HG02973 (cell line): Measurements from ENCODE around the gene NQO1.

Source experiments
- ATAC-seq: cut with Tn5 transposase; IDR thresholded peaks from one replicate; pipeline ENCODE4 v1.9.1; 2021; ENCODE audit warnings: moderate library complexity; ENCODE audit not compliant: unreplicated experiment

The NQO1 gene

DNA sequence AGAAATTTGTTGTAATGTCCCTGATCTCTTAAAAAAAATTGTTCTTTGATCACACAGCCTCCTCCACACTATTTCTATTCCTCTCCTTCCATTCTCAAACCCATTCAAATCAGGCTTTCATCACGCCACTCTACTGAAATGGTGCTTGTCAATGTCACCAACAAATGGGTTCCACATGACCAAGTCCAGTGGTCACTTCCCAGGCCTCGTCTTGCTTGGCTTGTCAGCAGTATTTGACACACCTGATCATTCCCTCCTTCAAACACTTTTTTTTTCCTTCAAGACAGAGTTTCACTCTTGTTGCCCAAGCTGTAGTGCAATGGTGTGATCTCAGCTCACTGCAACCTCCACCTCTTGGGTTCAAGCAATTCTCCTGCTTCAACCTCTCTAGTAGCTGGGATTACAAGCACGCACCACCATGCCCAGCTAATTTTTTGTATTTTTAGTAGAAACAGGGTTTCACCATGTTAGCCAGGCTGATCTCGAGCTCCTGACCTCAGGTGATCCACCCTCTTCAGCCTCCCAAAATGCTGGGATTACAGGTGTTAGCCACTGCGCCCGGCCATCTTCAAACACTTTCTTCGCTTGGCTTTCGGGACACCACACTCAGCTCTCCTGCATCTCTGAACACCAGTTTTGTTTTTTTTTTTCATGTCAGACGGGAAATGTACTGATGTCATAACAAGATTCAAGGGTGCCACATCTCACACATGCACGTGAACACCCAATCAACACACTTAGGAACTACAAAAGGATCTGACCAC lies 18.3 kb downstream of the NQO1 start:
- no peak for ATAC-seq

- no peak for ATAC-seq
Measured at GRCh38 chr16:69706975-69707340, 19.4 kb downstream of the NQO1 start.

DNA sequence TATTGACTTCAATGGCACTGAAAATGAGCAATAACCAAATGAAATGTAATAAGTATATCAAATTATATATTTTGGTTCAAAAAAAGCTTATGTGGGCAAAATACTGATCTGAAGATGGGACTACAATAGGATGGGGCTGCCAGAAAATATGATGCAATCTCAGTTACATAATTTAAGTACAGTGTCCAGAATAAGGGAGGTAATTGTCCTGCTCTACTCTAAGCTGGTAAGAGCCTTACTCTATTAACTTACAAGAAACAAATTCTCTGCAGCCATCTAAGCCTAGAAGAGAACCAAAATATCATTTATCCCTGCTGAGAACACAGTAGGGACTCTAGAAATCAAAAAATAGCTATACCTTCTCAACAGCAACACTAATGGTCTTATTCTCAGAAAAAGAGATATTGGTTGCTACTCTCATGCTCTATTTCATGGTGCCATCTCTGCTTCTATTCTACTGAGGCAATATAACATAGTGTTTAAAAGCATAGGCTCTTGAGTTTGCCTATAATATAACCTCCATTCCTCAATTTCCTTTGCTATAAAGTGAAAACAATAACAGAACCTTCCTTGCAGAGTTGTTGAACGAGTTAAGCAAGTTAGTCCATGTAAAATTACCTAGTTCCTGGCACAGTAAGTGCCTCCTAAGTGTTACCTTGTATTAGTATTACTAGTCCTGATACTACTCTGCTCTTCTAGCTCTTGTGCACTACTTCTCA lies 19.9 kb downstream of the NQO1 start:
- ATAC-seq, result no peak

DNA sequence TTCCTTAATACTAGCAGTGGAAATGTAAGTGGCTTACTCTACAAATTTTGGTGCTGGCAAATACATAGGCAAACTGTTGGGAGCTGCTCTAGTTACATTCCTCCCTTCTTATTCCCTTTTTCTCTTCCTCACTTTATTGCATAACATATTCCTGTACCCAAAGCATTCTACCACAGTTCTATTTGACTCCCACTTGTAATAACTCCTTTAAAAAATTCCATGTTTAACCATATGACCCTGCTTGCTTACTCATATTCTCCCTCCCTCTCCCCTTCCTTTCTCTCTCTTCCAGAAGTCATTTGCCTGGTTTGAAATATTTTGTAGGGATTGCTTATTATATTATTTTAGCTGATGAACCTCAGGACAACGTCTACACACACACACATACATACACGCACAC lies 22.7 kb downstream of the NQO1 start:
- ATAC-seq, result no peak

DNA sequence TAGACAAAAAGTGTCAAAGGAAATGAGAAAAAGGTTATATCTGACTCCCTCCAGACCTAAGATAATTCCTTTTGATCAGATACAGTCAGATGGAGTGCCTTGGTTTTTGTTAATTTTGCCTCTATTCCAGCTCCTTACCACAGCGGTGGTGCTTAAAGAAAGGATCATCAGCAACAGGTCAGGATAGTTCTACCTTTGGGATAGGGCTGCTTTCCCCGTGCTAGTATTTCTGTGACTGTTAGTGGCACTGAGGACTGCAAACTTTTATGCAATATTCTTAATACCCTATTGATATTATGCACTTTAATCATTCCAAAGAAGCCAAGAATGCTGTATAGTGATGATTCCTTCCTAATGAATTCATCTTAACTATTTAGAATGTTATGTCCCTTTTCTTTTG lies 24.5 kb downstream of the NQO1 start:
- ATAC-seq, result no peak

GRCh38 chr16:69701452-69701851 lies 24.9 kb downstream of the NQO1 start:
- no peak for ATAC-seq

DNA sequence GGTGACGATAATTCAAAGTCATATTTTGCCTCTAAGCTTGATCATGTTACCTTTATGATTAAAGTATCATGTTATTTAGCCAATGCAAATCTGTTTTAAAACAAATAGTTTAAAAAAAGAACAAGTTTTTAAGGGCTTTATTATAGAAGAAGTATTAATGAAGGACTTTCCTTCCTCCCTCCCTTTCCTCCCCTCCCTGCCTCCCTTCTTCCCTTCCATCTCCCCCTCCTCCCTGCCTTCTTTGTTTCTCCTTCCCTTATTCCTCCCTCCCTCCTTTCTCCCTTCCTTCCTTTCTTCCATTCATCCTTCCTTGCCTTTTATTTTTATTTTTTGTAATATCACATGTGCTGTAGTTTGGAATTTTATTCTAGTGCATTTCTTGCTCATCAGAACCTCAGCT lies 26.4 kb downstream of the NQO1 start:
- no peak for ATAC-seq

- no peak for ATAC-seq
Measured at GRCh38 chr16:69698404-69698803, 28.0 kb downstream of the NQO1 start.

- ATAC-seq, result no peak
Measured at GRCh38 chr16:69693916-69694315, 32.4 kb downstream of the NQO1 start.

- ATAC-seq, result no peak
Measured at GRCh38 chr16:69691980-69692911, 34.1 kb downstream of the NQO1 start.

DNA sequence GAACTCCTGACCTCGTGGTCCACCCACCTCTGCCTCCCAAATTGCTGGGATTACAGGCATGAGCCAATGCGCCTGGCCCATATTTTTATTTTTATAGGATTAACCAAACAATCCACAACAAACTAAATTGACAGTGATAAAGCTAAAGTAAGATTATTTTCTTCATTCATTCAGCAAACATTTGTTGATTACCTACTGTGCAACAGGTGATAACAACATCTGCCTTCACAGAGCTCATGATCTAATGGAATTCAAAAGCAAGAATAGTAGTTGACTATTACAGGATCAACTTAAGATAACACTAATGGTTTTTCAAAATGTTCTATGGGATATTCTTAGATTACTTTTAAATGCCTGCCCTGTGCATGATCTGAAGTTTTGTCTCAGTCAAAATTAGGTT lies 37.8 kb downstream of the NQO1 start:
- no peak for ATAC-seq

GRCh38 chr16:69680358-69680757 lies 46.0 kb downstream of the NQO1 start:
- ATAC-seq, result no peak

DNA sequence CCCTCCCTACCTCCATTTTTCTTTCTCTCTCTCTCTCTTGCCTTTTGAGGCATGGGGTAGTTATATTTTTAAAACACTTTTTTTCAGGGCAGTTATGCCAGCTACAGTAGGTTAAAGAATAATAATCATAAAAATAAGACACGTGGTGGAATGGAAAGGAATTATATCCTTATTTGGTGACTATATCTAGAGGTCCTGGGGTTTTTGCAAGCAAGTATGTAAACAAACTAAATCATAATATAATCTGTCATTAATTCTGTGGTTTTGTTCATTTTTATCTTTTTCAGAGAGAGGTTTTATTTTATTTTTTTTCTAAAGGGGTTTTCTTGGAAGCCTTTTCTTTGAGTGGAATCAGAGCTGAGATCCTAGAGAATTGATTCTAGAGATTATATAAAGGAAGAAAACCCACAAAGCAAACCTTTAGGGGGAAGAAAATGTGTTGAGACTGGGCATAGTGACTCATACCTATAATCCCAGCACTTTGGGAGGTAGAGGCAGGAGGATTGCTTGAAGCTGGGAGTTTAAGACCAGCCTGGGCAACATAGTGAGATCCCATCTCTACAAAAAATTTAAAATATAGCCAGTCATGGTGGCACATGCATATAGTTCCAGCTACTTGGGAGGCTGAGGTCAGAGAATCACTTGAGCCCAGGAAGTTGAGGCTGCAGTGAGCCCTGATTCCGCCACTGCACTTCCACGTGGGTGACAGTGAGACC lies 53.2 kb downstream of the NQO1 start:
- no peak for ATAC-seq

GRCh38 chr16:69672315-69672997 lies 53.9 kb downstream of the NQO1 start:
- ATAC-seq, result no peak

DNA sequence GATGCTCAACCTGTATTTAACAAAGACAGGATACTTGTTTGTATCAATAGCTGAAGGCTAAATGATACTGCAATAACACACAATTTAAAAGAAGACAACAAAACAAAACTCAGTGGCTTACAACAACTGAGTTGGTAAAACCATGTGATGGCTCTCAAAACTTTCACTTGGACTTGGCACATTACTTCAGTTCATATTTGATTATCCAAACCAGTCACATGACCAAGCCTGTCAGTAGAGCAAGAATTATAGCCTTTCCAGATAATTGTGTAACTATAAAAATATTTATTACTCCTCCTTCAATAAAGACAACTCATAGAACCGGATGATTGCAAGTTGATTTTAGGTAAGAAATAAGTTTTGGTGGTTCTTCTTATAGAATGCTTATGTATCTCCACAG lies 56.8 kb downstream of the NQO1 start:
- ATAC-seq, result no peak

DNA sequence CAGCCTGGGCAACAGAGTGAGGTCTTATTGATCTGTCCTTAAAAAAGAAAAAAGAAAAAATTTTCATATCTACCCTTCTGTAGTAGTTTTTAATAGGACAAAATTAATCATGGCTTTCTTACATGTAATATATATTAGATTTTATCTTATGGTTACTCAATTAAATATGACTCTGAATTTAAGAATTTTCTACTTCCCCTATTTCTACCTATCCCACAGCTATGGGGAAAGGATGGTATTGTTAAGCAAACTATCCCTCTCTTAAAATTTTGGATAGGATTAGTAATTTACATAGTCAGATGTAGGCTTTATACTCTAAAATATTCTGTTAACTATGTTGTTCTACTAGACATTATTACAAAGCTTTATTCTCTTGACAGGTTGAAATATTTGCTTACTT lies 62.5 kb downstream of the NQO1 start:
- ATAC-seq, result no peak

DNA sequence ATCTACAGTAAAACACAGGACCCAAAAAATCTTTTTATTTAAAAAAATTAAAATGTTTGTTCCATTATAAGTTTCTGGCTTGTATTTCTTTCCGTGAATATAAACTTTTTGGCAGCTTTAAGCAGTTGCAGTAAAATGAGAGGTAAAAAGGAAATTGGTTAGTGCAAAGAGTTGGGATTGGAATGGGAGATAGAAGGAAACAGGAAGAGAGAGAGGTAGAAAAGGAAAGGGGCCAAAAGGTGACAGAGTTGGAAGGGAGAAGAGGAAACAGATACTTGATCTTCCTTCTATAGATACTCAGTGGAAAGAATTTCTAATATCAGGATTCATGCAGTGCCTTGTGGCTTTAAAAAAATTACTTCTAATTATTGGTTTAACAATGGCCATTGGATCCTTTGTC lies 63.5 kb downstream of the NQO1 start:
- ATAC-seq, result no peak

DNA sequence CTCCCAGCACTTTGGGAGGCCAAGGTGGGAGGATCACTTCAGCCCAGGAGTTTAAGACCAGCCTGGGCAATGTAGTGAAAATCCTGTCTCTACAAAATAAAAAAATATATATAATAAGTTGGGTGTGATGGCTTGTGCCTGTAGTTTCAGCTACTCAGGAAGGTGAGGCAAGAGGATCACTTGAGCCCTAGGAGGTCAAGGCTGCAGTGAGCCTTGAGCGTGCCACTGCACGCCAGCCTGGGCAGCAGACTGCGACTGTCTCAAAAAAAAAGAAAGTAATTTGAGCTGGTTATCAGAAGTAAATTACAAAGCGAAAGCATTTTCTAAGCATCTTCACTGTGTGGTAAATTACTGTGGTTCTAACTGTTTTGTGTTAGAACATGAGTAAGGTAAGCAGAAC lies 66.2 kb downstream of the NQO1 start:
- ATAC-seq, result no peak
